HEK293 (cell line): ENCODE measurements around the gene TLE2.

Experiments used
- BCL11A ChIP-seq: fragments of 450-650 bp; formaldehyde crosslinking; IDR thresholded peaks from 2 replicates; pipeline ENCODE4 v1.5.1; 2016; ENCODE audit warnings: low read depth, missing biosample characterization, missing genetic modification characterization
- CTCF ChIP-seq: fragments of 450-650 bp; formaldehyde crosslinking; IDR thresholded peaks from 2 replicates; pipeline ENCODE4 v1.5.1; 2016; ENCODE audit warnings: missing biosample characterization, missing genetic modification characterization
- INSM2 ChIP-seq: fragments of 450-650 bp; formaldehyde crosslinking; IDR thresholded peaks from 2 replicates; pipeline ENCODE4 v1.5.1; 2016; ENCODE audit warnings: missing biosample characterization, missing genetic modification characterization
- REST ChIP-seq: fragments of 450-650 bp; formaldehyde crosslinking; IDR thresholded peaks from 2 replicates; pipeline ENCODE4 v1.5.1; 2016; ENCODE audit warnings: missing biosample characterization, missing genetic modification characterization
- SCRT1 ChIP-seq: fragments of 450-650 bp; formaldehyde crosslinking; IDR thresholded peaks from 2 replicates; pipeline ENCODE4 v1.5.1; 2016; ENCODE audit warnings: missing biosample characterization, missing genetic modification characterization, borderline replicate concordance
- SP2 ChIP-seq: fragments of 450-650 bp; formaldehyde crosslinking; IDR thresholded peaks from 2 replicates; pipeline ENCODE4 v1.5.1; 2016; ENCODE audit warnings: missing biosample characterization, missing genetic modification characterization
- ZNF335 ChIP-seq: fragments of 450-650 bp; formaldehyde crosslinking; conservative IDR thresholded peaks from 2 replicates; pipeline ENCODE4 v1.5.1; 2016; ENCODE audit warnings: missing biosample characterization, missing genetic modification characterization
- ZNF350 ChIP-seq: fragments of 450-650 bp; formaldehyde crosslinking; IDR thresholded peaks from 2 replicates; pipeline ENCODE4 v1.5.0; 2017; ENCODE audit warnings: missing biosample characterization, mild to moderate bottlenecking, missing genetic modification characterization
- ZNF521 ChIP-seq: fragments of 450-650 bp; formaldehyde crosslinking; IDR thresholded peaks from 2 replicates; pipeline ENCODE4 v1.5.1; 2017; ENCODE audit warnings: missing biosample characterization, mild to moderate bottlenecking, missing genetic modification characterization

GRCh38 chr19:3033595-3034405 lies 4.7 kb upstream of the TLE2 start:
- TF ChIP-seq CTCF (tag by site-specific recombination) (no peak), SP2 (tag by site-specific recombination) (no peak), SCRT1 (tag by site-specific recombination) (no peak), BCL11A (no peak), ZNF350 (no peak), ZNF521 (tag by site-specific recombination) (no peak), ZNF335 (tag by site-specific recombination) (no peak), INSM2 (no peak), REST (tag by site-specific recombination) (no peak)
